HG03175 (cell line): ENCODE measurements around the gene INAFM2.
A peak's percentile ranks its signal among the peaks of the same experiment; 100 is the strongest.

ENCODE experiments used
- ATAC-seq: cut with Tn5 transposase; IDR thresholded peaks from one replicate; pipeline ENCODE4 v1.9.1; 2021; ENCODE audit warnings: mild to moderate bottlenecking, moderate library complexity; ENCODE audit not compliant: unreplicated experiment

INAFM2 gene

DNA sequence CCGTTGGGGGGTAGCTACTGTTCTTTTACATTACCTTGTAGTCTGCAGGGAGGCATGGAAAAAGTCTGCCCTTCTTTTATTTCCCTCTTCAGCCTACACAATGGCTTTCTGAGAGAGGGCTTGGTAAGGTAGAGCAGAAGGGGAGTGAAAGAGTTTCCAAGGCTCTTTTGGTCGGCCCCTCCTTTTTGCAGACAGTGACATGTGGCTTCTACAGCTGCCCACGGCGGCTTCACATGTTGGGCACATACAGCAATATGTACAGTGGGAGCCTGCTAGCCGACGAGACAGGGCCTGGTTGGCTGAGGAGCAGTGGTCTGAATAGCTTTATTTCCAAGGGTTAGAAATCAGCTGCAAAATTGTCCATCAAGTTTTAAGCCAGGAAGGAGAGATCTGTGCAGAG lies 4.0 kb downstream of the INAFM2 start:
- ATAC-seq, result no peak

DNA sequence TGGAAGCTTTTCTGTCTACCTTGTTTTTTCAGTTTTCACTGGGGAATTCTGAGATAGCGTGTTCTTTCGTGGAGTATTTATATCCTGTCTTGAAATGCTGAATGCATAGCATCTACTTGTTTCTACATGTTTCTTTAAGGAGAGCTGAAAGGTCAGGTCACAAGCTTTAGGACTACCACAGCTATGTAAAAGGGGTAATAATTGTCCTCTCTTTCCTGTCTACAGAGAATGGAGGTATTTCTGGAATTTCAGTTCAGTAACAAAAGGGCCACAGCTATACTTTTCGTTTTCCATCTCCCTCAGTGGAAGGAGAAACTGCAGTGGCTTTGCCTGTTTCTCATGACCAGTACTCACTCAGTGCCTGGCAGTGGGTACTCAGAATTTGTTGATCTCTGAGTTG lies 4.7 kb downstream of the INAFM2 start:
- ATAC-seq, result no peak

DNA sequence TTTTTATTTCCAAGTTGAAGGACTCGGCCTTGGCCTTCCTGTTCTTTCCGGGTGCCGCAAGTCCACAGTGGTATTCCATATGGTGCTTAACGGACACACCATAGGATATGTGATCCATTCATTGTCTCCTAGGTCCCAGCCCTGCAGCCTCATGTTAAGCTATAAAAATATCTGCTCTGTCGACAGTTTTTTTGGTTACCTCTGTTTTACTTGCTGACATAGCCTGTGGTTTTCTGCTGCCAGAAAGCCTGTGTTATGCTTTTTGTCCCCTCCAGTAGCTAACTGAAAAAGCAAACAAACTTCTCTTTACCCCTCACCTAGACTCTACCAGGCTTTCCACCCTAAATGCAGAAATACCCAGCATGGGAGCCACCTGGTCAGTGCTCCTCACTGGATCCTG lies 5.3 kb downstream of the INAFM2 start:
- no peak for ATAC-seq

DNA sequence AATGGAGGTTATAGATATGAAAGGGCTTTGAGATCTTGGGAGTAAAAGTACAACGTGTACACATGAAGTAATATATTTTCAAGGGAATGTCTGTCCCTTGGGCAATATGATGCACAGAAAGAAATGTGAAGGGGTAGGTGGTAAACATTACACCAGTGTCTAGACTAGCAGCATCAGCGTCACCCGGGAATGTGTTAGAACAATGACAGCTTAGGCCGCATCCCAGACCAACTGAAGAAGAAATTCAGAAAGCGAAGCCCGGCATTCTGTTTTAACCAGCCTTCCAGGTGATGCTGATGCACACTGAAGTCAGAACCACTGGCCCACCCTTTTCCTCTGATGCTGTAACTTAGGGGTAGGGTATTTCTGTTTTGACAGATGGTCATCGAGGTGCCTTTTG lies 6.3 kb downstream of the INAFM2 start:
- ATAC-seq, result no peak

DNA sequence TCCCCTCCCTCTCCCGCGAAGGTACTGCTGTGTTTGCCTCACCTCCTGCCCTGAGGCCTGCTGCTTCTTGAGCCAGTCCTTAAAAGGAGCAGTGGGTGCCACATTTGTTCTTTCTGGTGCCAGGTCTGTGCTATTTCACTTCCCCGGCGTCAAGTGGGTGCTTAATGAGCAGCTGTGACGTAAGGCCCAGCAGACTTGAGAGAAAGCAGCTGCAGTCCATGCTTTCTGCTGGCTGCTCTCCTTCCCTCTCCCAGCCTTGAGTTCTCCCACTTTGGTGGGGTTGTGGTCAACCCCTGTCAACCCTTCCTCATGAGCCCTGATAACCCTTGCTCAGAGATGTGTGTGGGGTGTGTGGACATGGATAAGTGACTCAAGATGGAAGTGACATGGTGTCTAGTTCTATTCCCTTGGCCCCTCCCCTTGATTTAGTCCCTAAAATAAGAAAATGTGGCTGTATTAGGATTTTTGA lies 6.9 kb downstream of the INAFM2 start:
- no peak for ATAC-seq

DNA sequence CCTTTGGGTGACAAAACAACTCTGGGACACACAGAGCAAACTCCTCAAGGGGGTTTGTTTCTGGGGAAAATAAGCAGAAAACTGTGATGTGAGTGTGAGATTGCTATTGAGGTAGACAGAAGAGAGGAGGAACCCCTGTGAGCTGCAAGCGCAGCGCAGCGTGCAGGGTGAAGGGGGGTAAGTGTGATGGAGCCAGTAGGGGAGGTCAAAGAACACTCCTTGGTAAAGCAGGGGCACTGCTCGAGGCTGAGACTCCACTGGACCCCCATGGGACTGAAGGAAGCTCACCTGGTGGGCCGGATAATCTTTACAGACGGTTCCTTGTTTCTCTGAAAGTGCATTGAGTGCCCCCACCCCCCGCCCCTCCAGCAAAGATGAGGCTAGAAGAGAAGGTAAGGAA lies 7.5 kb downstream of the INAFM2 start:
- ATAC-seq, result no peak

DNA sequence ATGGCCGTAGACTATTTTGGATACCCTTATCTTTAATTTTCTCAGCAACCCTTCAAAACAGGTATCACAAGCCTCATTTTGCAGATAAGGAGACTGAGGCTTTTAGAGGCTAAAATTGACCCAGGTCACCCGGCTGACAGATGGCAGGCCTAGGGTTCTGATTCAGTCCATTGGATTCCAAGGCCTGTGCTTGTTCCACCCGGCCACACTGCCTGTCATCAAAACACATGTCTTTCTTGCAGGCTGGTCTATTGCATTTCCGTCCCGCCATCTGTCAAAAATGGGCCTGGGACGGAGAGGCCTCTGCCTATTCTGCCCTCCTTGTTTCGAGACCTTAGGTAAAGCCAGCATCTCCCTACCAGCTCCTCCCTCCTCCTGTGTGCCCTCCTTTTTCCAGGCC lies 8.1 kb downstream of the INAFM2 start:
- no peak for ATAC-seq

DNA sequence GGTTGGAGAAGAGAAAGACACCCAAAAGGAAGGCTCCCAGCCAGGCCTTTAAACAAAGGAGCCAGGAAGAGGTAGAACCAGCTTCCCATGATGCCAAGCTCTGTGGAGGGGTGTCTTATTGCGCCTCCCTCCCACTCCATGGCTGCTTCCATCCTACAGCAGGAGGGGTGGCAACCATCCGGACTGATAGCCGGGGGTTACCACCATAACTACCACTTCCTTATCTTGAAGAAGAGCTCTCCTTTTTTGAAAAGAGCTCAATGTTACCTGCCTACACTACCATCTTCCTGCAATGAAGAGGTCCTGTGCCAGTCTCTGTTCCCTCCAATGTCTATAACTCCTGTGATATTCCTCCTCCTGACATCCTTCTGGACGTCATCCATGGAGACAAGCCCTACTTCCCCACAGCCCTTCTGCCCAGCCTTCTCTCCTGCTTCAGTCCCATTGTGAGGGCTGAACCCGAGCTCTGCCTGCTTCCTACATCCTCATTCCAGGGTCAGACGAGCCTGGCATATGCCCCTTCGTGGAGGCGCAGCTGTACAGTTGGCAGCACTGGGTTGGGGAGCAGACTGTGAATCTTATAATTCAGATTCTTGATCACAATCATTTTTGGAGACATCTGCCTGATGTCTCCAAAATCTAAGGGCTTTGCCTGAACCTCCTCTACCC lies 8.8 kb downstream of the INAFM2 start:
- no peak for ATAC-seq

DNA sequence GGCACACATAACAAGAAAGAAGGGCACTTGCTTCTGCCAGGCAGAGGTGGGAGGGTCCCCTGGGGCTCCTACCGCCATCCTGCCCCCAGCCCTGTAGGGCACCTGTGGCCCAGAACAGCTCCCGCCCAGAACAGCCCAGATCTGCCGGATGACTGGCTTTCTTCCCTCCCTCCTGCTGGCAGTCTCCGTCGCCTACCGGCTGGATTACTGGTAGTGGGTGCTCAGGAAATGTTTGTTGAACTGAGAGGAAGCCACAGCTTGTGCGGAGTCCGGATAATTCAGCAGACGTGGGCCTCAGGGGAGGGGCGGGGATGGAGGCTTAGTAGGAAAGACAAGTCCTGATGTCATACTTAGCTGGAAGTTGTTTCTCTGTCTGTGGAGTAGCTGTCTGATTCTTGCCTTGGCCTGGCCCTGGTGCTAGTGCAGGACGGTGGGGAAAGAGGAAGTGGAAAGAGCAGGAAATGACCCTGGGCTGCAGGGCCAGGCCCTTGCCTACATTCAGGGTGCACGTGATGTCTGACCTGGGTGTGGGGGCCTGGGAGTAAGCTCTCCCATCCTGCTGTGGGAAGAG lies 10.5 kb downstream of the INAFM2 start:
- peak; percentile 51 for ATAC-seq

DNA sequence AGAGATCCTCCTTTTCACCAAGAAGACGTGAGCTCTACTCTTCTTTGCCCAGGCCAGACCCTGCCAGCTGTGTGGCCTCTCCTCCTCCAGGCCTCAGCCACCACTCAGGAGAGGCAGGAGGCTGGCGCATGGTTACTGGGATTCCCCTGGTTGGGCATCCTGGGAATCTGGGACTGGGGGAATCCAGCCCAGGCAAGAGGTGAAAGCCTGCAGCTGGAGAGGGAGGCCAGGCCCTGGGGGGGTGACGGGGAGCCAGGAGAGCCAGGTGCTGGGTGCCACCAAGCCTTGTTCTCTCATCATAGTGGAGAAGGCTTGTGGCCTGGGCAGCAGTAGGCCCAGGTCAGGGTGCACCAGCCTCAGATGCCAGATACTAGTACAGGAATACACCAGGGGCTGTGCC lies 11.0 kb downstream of the INAFM2 start:
- peak; percentile 13 for ATAC-seq

DNA sequence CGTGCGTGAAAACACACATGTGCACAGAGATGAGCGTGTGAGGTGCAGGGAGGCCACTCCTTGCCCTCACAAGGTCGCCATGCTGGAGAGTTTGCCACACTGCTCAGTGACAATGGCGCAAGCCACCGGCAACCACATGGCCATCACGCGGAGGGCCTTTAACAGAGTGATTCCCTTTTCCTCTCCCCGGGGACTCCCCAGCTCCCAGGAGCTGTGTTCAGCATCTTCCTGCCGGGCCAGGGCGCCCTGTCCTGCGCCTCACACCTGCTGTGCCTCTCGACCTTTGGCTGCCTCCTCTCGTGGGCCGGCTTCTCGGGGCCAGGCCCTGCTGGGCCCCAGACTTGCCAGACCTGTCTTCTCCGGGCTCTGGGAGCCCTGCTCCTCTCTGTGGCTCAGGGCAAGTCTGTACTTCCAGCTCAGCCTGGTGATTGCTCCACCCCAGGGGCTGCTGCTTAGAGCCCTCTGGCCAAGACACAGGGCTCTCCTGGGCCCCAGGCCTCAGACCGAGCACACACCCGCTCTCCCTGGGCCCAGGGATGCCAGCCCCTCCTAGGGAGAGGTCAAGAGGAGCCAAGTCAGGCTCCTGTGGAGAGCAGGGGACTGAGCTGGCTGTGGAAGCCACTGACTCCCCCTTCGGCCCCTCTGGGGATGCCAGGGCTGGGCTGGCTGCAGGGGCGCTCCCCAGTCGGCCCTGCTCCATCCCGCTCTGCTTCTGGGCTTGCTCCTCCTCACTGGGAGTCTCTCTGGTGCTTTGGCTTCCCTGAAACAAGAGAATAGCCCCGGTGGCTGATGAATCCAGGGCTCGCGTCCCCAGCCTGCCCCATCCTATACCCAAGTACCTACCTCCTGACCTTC lies 11.7 kb downstream of the INAFM2 start:
- ATAC-seq, result no peak

DNA sequence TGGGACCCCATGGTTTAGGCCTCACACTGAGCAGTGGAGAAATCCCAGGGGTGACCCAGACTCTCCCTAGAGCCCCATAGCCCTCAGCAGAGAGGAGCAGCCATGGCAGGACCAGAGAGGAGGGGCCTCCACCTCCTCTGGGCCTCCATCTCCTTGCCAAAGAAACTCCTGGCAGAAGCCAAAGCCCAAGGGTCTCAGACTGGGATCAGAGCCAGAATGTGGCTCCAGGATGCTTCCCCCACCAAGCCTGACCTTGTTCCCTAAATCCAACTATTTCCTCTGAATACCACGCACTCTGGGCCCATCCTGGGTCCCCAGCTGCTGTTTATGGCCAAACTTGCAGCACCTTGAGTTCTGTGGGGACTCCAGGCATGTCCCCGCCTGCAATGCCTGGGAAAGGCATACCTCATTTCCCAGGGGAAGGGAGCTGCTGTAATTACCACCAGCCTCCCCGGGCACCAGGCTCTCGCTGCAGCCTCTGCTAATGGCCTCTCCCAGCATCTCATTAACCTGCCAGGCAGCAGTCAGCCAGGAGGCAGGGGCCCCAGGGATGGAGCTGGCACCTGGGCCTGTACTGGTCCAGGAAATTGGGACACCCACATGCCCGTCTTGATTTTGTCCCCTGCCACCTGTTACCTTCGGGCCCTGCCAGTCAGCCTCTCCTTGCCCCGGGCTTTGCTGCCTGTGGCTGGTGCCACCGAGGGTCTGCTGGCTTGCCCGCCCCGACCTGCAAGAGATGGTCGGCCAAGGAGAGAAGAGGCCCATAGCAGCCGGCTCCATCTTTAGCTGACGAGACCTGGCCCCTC lies 12.6 kb downstream of the INAFM2 start:
- no peak for ATAC-seq

DNA sequence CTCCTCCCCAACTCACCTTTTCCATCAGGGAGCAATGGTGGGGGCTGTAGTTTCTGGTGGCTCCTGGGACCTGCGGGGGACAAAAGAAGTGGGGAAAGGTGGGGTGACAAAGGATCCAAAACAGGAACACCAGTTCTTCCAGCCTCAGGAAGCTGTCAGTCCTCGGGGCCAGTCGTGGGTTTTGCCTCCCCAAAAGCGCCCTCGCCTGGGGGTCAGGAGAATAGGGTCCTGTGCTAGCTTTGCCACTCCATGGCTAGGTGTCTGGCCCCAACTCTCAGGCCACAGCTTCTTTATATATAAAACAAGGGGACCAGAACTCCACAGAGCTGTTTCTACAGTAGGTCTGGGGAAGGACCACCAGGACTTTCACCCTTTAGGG lies 13.2 kb downstream of the INAFM2 start:
- ATAC-seq, result no peak

DNA sequence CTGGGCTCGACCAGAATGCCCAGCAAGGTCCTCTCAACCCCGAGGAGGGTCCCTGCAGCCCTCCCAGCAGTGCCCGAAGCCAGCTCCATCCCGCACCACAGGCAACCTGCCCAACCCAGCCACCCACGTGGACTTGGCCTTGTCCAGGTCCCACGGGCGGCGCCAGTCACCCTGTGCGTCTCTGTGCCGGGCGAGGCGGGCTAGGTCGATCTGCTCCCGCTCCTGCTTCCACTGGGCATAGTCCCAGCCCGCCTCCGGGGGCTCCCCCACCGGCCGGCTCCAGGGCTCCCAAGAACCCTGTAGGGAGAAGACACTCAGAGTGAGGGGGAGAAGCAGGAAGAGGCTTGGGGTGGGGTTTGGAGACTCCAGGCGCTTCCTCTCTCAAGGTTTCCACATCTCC lies 14.1 kb downstream of the INAFM2 start:
- no peak for ATAC-seq

DNA sequence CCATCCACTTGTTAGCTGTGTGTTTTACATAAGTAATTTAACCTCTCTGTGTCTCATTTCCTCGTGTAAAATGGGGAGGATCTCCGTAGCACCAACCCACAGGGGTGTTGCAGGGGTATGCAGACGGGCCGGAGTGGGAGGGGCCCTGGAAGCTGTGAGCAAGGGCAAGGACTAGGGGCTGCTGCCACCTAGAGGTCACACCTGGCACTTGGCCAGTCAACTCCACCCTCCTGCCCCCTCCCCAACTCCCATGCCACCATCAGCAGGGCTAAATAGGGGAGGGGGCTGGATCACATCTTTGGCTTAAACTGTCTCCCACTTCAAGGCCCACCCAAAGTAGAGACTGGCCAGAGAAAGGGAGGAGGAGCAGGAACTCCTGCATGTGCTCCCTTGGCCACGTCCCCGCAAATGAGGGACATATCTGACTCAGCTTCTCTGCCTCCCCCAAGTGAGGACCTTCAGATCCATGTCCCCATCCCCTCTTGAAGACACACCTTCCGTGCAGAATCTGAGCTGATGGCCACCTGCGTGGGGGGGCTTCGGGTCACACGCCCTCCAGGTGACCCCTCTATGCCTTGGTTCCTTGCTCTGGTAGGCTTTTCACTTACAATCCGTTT lies 14.7 kb downstream of the INAFM2 start:
- peak; percentile 58 for ATAC-seq

DNA sequence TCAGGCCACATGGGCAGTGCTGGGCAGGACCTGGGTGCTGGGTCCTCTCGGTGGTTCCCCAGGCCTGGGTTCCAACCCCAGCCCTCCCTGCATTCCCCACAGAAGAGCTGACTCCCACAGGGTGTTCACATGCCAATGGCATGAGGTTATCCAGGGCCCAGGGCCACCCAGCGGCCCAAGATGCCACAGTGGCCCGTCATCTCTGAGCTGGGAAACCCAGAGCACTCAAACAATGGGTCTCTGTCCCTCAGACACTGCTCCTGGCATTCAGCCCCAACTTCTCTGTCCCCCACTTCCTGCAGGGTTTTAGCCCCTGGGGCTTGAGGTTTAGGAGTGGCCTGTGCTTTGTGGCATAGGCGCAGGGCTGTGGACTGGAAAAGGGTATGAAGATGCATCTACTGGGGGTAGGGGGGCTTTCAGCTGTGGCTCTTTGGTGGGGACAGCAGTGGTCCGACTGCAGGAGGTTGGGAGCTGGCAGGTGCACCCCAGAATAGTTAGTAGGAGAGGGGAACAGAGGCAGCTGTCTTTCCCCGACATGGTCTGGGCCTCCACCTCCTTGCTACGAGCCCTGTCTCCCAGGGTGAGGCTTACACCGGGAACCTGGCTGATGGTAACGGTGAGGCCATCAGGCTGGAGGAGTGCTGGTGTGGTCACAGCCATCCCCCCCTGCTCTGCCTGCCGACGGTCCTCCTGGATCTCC lies 15.6 kb downstream of the INAFM2 start:
- ATAC-seq, result no peak

DNA sequence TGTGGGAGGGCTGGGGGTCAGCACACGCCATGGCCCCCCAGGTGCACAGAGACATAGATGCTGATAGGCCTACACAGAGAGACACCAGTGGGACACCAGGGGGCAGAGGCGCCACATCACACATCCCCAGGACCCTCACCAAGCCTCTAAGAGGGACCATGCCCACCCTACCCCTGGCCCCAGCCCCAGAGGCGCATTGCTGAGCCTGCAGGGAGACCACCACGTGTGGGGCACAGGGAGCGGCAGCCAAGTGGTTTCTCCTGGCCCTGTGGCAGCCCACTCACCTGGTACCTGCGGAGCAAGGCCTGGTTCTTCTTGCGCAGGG lies 16.1 kb downstream of the INAFM2 start:
- ATAC-seq, result no peak

DNA sequence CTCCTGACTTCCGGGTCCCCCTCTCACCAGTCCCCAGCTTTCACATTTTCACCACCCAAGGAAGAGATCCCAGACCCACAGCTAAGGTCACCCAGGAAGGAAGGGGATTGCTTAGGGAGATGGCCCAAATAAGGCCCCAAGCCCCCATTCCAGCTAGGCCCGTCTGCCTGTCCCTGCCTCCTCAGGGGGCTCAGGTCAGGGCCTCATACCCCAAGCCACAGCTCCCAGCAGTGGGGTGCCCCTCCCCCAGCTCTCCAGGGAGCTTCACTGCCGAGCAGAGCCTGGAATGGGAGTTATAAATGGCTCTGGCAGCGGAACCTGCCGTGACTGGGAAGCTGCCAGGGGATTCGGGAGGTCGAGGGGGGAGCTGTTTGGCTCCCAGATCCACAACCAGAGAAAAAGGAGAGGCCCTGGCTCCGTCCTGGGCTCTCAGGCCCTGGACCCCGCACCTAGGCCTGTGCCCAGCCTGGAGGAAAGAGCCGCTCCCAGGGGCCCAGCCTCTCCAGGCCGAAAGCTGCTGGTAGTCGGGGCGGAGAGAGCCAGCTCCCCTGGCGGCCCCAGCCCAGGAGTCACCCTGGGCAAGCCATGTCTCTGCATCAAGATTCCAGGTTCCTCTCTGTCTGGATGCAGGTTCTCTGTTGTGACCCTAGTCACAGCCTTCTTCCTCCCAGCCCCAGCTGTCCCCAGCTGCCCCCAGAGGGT lies 16.7 kb downstream of the INAFM2 start:
- ATAC-seq, result no peak

DNA sequence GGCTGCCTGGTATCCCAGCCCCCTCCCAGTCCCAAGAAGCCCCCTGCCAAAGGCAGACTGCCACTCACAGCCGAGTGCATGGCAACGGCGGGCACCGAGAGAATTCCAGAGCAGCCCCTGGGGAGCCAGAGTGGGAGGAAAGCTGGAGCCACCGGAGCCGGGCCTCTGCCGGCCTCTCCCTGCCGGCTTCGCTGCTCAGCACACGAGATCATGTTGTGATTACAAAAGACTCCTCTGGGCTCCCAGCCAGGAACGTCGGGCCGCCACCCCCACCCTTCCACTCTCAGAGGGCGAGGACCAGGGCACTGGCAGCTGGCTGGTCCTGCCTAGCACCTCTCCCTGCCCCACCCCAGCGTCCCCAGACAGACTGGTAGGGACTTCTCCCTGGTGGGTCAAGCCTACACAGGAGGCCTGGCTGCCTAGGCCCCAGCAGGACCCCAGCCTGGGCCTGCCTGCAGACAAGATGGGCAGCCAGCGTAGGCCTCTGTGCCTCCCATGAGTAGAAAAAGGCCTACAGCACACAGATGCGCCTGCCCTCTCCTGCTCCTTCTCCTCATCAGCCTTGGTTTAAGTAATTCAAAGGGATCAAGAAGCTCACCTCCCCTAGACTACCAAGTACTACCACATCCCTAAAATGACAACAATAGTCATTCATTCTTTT lies 17.4 kb downstream of the INAFM2 start, which contains the start of gene CCDC9B:
Gene CCDC9B (minus strand): TSS at position 200 of the 661 bp plus-strand sequence. CDS start 120 bp downstream, at position 80.
- no peak for ATAC-seq
